Adrenal gland (tissue), 5 donors: ENCODE data around the gene ELMO3.

Experiments used
- POLR2A ChIP-seq, 2 donors: fragments of 450-650 bp; IDR thresholded peaks; one replicate each; pipeline ENCODE4 v1.6.1; 2017; ENCODE audit warnings: antibody characterized with exemption in 2 of 2, mild to moderate bottlenecking in 2 of 2, moderate library complexity in 1 of 2
- TF ChIP-seq, protein P1 (sequence below), 6 experiments: fragments of 450-650 bp in 4 of 6; fragments of 200-600 bp in 2 of 6; sonication (generic) in 1 of 6; IDR thresholded peaks; 1 replicate in 5 of 6; 2 replicates in 1 of 6; pipeline versions ENCODE4 v1.5.1 to v1.8.0; 2016 to 2021; ENCODE audit warnings: antibody characterized with exemption in 6 of 6, mild to moderate bottlenecking in 2 of 6, moderate library complexity in 1 of 6
- donor health status: DM: no; HTN: no; CAD: no.

DNA sequence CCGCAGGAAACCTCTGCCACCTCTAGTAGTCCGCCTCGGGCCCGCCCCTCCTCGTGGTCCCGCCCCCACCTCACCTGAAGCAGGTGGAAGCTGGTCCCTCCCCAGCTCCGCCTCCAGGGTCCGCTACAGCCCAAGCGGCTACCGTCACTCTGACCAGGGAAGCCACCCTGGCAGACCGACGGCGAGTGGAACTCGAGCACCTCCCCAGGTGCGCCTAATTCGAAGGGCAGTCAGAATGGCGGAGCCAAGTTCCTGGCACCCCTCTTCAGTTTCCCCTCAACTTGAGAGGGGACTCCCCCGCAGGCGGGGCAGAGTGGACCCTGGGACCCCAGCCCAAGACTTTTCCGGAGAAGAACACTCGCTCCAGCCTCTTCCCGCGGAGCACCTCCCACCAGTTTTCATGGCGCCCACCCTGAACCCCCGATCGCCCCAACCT, 47.8 kb downstream of the ELMO3 start:
- TF ChIP-seq, protein P1, sequence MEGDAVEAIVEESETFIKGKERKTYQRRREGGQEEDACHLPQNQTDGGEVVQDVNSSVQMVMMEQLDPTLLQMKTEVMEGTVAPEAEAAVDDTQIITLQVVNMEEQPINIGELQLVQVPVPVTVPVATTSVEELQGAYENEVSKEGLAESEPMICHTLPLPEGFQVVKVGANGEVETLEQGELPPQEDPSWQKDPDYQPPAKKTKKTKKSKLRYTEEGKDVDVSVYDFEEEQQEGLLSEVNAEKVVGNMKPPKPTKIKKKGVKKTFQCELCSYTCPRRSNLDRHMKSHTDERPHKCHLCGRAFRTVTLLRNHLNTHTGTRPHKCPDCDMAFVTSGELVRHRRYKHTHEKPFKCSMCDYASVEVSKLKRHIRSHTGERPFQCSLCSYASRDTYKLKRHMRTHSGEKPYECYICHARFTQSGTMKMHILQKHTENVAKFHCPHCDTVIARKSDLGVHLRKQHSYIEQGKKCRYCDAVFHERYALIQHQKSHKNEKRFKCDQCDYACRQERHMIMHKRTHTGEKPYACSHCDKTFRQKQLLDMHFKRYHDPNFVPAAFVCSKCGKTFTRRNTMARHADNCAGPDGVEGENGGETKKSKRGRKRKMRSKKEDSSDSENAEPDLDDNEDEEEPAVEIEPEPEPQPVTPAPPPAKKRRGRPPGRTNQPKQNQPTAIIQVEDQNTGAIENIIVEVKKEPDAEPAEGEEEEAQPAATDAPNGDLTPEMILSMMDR (IDR thresholded peaks at IDR 0.05) = no peak
- TF ChIP-seq POLR2A (IDR thresholded peaks at IDR 0.05) = no peak
